ENCODE data around the gene RAVER1. TPM values are rescaled to one million over a fixed set of nuclear protein-coding genes. Genes with fewer than 3 reads are reported as not detected.

Gene RAVER1
- total and polyA plus RNA-seq, 2 of the 13 experiments (the other 11 are each of a cell fraction or from before 2014, with no cell fraction given) = 3.6 to 7.9 TPM

DNA sequence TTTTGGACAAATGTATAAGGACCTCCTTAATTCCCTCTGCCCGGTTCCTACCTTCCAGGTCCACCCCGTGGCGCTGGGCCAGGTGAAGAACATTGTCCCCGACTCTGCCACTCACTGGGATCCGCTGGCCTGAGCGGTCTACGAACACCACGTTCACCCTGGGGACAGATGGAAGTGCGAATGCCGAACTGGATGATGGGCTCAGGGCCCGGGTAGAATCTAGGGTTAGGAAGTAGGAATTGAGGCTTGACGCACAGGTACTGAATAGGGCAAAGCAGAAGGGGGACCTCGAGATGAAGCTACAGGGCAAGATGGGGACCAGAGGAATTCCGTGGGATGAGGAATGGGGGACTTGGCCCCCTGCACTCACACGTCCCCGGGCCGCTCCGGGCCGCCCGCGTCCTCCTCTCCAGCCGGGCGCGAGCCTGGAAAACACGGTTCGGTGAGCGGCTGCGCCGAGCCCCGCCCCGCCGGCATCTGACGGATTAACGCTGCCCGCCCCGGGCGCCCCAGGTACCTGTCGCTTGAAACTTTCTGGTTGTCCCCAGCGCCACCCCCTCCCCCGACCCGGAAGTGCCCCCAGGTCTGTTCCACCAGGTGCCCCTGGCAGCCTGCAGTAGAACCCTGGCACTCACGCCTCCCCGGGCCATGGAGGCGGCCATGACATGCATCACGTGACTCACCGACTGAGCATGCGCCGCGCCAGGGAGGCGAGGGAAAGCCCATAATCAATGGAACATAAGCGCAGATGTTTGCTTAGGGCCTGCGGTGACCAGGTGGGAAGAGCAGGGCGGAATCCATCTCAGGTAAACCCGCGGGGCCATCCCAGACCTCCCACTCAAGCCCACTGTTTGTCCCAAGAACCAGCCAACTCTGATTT lies 17.8 kb downstream of the RAVER1 start, which contains the start of gene FDX2 (continued):
- TF ChIP-seq, protein P1, sequence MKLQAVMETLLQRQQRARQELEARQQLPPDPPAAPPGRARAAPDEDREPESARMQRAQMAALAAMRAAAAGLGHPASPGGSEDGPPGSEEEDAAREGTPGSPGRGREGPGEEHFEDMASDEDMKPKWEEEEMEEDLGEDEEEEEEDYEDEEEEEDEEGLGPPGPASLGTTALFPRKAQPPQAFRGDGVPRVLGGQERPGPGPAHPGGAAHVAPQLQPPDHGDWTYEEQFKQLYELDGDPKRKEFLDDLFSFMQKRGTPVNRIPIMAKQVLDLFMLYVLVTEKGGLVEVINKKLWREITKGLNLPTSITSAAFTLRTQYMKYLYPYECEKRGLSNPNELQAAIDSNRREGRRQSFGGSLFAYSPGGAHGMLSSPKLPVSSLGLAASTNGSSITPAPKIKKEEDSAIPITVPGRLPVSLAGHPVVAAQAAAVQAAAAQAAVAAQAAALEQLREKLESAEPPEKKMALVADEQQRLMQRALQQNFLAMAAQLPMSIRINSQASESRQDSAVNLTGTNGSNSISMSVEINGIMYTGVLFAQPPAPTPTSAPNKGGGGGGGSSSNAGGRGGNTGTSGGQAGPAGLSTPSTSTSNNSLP (IDR thresholded peaks at IDR 0.05; ENCODE audit: low read depth, low read length) = no peak
- TF ChIP-seq, protein P2, sequence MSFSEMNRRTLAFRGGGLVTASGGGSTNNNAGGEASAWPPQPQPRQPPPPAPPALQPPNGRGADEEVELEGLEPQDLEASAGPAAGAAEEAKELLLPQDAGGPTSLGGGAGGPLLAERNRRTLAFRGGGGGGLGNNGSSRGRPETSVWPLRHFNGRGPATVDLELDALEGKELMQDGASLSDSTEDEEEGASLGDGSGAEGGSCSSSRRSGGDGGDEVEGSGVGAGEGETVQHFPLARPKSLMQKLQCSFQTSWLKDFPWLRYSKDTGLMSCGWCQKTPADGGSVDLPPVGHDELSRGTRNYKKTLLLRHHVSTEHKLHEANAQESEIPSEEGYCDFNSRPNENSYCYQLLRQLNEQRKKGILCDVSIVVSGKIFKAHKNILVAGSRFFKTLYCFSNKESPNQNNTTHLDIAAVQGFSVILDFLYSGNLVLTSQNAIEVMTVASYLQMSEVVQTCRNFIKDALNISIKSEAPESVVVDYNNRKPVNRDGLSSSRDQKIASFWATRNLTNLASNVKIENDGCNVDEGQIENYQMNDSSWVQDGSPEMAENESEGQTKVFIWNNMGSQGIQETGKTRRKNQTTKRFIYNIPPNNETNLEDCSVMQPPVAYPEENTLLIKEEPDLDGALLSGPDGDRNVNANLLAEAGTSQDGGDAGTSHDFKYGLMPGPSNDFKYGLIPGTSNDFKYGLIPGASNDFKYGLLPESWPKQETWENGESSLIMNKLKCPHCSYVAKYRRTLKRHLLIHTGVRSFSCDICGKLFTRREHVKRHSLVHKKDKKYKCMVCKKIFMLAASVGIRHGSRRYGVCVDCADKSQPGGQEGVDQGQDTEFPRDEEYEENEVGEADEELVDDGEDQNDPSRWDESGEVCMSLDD (CRISPR knock-in tag; IDR thresholded peaks at IDR 0.05; ENCODE audit: borderline replicate concordance) = no peak
- TF ChIP-seq SETDB1 (CRISPR knock-in tag; IDR thresholded peaks at IDR 0.05; ENCODE audit: borderline replicate concordance) = no peak
- no peak for TF ChIP-seq ZNF263 (CRISPR knock-in tag; IDR thresholded peaks at IDR 0.05)
- TF ChIP-seq ZNF20 (CRISPR knock-in tag; IDR thresholded peaks at IDR 0.05) = no peak
- TF ChIP-seq ZNF790 (CRISPR knock-in tag; IDR thresholded peaks at IDR 0.05; ENCODE audit: borderline replicate concordance) = peak; percentile 80; the same call in 1 of the 2 replicates
- TF ChIP-seq REL (CRISPR knock-in tag; conservative IDR thresholded peaks at IDR 0.05) = peak; percentile 80; the same call in 1 of the 2 replicates
- TF ChIP-seq RBFOX2 (IDR thresholded peaks at IDR 0.05; ENCODE audit: low read depth, low read length) = peak; percentile 85
- TF ChIP-seq, protein P3, sequence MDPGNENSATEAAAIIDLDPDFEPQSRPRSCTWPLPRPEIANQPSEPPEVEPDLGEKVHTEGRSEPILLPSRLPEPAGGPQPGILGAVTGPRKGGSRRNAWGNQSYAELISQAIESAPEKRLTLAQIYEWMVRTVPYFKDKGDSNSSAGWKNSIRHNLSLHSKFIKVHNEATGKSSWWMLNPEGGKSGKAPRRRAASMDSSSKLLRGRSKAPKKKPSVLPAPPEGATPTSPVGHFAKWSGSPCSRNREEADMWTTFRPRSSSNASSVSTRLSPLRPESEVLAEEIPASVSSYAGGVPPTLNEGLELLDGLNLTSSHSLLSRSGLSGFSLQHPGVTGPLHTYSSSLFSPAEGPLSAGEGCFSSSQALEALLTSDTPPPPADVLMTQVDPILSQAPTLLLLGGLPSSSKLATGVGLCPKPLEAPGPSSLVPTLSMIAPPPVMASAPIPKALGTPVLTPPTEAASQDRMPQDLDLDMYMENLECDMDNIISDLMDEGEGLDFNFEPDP (CRISPR knock-in tag; conservative IDR thresholded peaks at IDR 0.05) = no peak
- TF ChIP-seq ZFP41 (CRISPR knock-in tag; IDR thresholded peaks at IDR 0.05; ENCODE audit: borderline replicate concordance) = no peak
- TF ChIP-seq MZF1 (CRISPR knock-in tag; IDR thresholded peaks at IDR 0.05; ENCODE audit: borderline replicate concordance) = no peak
- TF ChIP-seq, protein P4, sequence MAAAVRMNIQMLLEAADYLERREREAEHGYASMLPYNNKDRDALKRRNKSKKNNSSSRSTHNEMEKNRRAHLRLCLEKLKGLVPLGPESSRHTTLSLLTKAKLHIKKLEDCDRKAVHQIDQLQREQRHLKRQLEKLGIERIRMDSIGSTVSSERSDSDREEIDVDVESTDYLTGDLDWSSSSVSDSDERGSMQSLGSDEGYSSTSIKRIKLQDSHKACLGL (CRISPR knock-in tag; IDR thresholded peaks at IDR 0.05) = peak; percentile 89; the same call in 1 of the 2 replicates
- TF ChIP-seq ZNF234 (CRISPR knock-in tag; conservative IDR thresholded peaks at IDR 0.05) = no peak
- TF ChIP-seq MED1 (CRISPR knock-in tag; IDR thresholded peaks at IDR 0.05) = 0 out of 2 replicates have a peak, but pooled peaks have one; percentile 42
- TF ChIP-seq ZNF644 (CRISPR knock-in tag; IDR thresholded peaks at IDR 0.05; ENCODE audit: low read depth) = no peak
- TF ChIP-seq GTF2F1 (IDR thresholded peaks at IDR 0.05; ENCODE audit: low read length) = peak; percentile 48; the same call in 1 of the 2 replicates
- peak; percentile 19; the same call in 1 of the 2 replicates for TF ChIP-seq IRX3 (CRISPR knock-in tag; IDR thresholded peaks at IDR 0.05; ENCODE audit: borderline replicate concordance, low read depth)
- no peak for TF ChIP-seq FOXA1 (IDR thresholded peaks at IDR 0.05)
- peak; percentile 93 for TF ChIP-seq FOXA1 (CRISPR knock-in tag; IDR thresholded peaks at IDR 0.05)
- TF ChIP-seq ZNF124 (CRISPR knock-in tag; IDR thresholded peaks at IDR 0.05) = peak; percentile 26; the same call in 1 of the 2 replicates
- TF ChIP-seq ZNF607 (CRISPR knock-in tag; IDR thresholded peaks at IDR 0.05; ENCODE audit: borderline replicate concordance) = no peak
- 0 out of 2 replicates have a peak, but pooled peaks have one; percentile 53 for TF ChIP-seq NFKB2 (CRISPR knock-in tag; IDR thresholded peaks at IDR 0.05; ENCODE audit: borderline replicate concordance)
- peak; percentile 97 for TF ChIP-seq RAD51 (IDR thresholded peaks at IDR 0.05; ENCODE audit: borderline replicate concordance)
- TF ChIP-seq ZNF343 (CRISPR knock-in tag; IDR thresholded peaks at IDR 0.05) = peak; percentile 60; the same call in 1 of the 2 replicates

Data from HepG2 (cell line).